HG02981 (cell line): Measurements from ENCODE around the gene NCMAP.
"Not testable (repeated sequence)": the region's sequence is repeated elsewhere in the genome, so short reads cannot be mapped to it uniquely, and the experiment has no call there.

ENCODE experiments used
- ATAC-seq: cut with Tn5 transposase; IDR thresholded peaks from one replicate; pipeline ENCODE4 v1.9.1; 2021; ENCODE audit warnings: mild to moderate bottlenecking, moderate library complexity; ENCODE audit not compliant: unreplicated experiment

Gene NCMAP

GRCh38 chr1:24555591-24556413, at the start of gene NCMAP:
Gene NCMAP, plus strand, starts transcription at chr1:24556087. Its CDS starts 39,344 bp downstream, at chr1:24595431.
- ATAC-seq = no peak

- ATAC-seq = no peak
Observed at GRCh38 chr1:24506691-24507381, 49.1 kb upstream of the NCMAP start.

GRCh38 chr1:24507405-24507804, 48.5 kb upstream of the NCMAP start:
- no peak for ATAC-seq

GRCh38 chr1:24508911-24509310, 47.0 kb upstream of the NCMAP start:
- ATAC-seq = no peak

- no peak for ATAC-seq
Observed at GRCh38 chr1:24513706-24514105, 42.2 kb upstream of the NCMAP start.

- no peak for ATAC-seq
Observed at GRCh38 chr1:24514946-24515345, 40.9 kb upstream of the NCMAP start.

GRCh38 chr1:24515671-24516209, 40.1 kb upstream of the NCMAP start:
- not testable (repeated sequence) for ATAC-seq

- ATAC-seq = no peak
Observed at GRCh38 chr1:24516506-24516905, 39.4 kb upstream of the NCMAP start.

GRCh38 chr1:24517898-24518297, 38.0 kb upstream of the NCMAP start:
- no peak for ATAC-seq

GRCh38 chr1:24520282-24520681, 35.6 kb upstream of the NCMAP start:
- ATAC-seq = not testable (repeated sequence)

GRCh38 chr1:24525606-24526005, 30.3 kb upstream of the NCMAP start:
- no peak for ATAC-seq

GRCh38 chr1:24526045-24526444, 29.8 kb upstream of the NCMAP start:
- no peak for ATAC-seq

GRCh38 chr1:24526940-24527542, 28.8 kb upstream of the NCMAP start:
- no peak for ATAC-seq

- ATAC-seq = no peak
Observed at GRCh38 chr1:24528744-24529143, 27.1 kb upstream of the NCMAP start.

GRCh38 chr1:24529292-24529691, 26.6 kb upstream of the NCMAP start:
- not testable (repeated sequence) for ATAC-seq

- ATAC-seq = no peak
Observed at GRCh38 chr1:24535021-24535424, 20.9 kb upstream of the NCMAP start.

- ATAC-seq = no peak
Observed at GRCh38 chr1:24535778-24536177, 20.1 kb upstream of the NCMAP start.

- ATAC-seq = no peak
Observed at GRCh38 chr1:24536391-24536840, 19.5 kb upstream of the NCMAP start.

GRCh38 chr1:24540051-24540905, 15.6 kb upstream of the NCMAP start:
- ATAC-seq = no peak

- ATAC-seq = no peak
Observed at GRCh38 chr1:24540906-24541710, 14.8 kb upstream of the NCMAP start.
